Transverse colon (tissue), 4 donors: Measurements from ENCODE around the gene LIFR. TPM values are rescaled to one million over a fixed set of nuclear protein-coding genes. Genes with fewer than 3 reads are reported as not detected.
"Not testable (repeated sequence)": the region's sequence is repeated elsewhere in the genome, so short reads cannot be mapped to it uniquely, and the experiment has no call there.

ENCODE experiments used
- DNase-seq: peaks from one replicate; pipeline ENCODE4 v3.0.0-alpha.2; 2019
- H3K27ac ChIP-seq, 4 donors: fragments of 200-600 bp; sonication (generic); 2 replicates each; pipeline ENCODE4 v1.5.1; 2016 to 2018; ENCODE audit warnings: inconsistent platforms in 4 of 4
- H3K27me3 ChIP-seq: fragments of 200-600 bp; sonication (generic); 2 replicates; pipeline ENCODE4 v1.5.1; 2017; ENCODE audit warnings: inconsistent platforms
- H3K36me3 ChIP-seq, 4 donors: fragments of 200-600 bp; sonication (generic); 2 replicates each; pipeline ENCODE4 v1.5.1; 2017 to 2019; ENCODE audit warnings: inconsistent platforms in 4 of 4
- H3K4me1 ChIP-seq, 4 donors: fragments of 200-600 bp; sonication (generic); 2 replicates each; pipeline ENCODE4 v1.5.1; 2017 to 2020; ENCODE audit warnings: inconsistent platforms in 4 of 4
- H3K4me3 ChIP-seq, 4 donors: fragments of 200-600 bp; sonication (generic); 1 replicate in 1 of 4; 2 replicates in 3 of 4; pipeline versions ENCODE4 v1.5.1 to v1.6.1; 2017 to 2019; ENCODE audit warnings: inconsistent platforms in 4 of 4
- H3K9me3 ChIP-seq, 2 donors: fragments of 200-600 bp; sonication (generic); 2 replicates each; pipeline ENCODE4 v1.5.1; 2017 to 2019; ENCODE audit warnings: inconsistent platforms in 2 of 2
- EP300 ChIP-seq: sonication (generic); formaldehyde crosslinking; IDR thresholded peaks from one replicate; pipeline ENCODE4 v1.6.1; 2017; ENCODE audit warnings: antibody characterized with exemption, low read depth
- POLR2A ChIP-seq: fragments of 450-650 bp; IDR thresholded peaks from one replicate; pipeline ENCODE4 v1.6.1; 2016; ENCODE audit warnings: antibody characterized with exemption, mild to moderate bottlenecking, moderate library complexity
- POLR2AphosphoS5 ChIP-seq, 3 donors: sonication (generic); formaldehyde crosslinking; IDR thresholded peaks; one replicate each; pipeline ENCODE4 v1.6.1; 2016; ENCODE audit warnings: antibody characterized with exemption in 3 of 3
- WGBS, 2 donors: methylation state at CpG; one replicate each; pipeline ENCODE4 v1.1.5; 2018; ENCODE audit warnings: low coverage in 1 of 2; 5-methylcytosine and 5-hydroxymethylcytosine counted together
- in situ Hi-C, 4 donors: fragments of 200-750 bp; cut with MboI; loops; one replicate each; pipeline versions ENCODE4 v1.15.0 to v1.15.1; 2017; ENCODE audit warnings: low sequenced_read_pairs in 3 of 4, low pct_ligation_motif_present in 1 of 4, low pct_unique_long_range_greater_than_20kb in 1 of 4
- intact Hi-C: fragments of 100-400 bp; cut with DNase I; formaldehyde crosslinking; loops from one replicate; pipeline ENCODE4 v1.15.1; 2023; ENCODE audit warnings: low total_unique reads
- total RNA-seq, 4 donors: library from RNA; depleted of rRNA; stranded (reverse); fragments of >200 nt; gene quantifications; one replicate each; pipeline ENCODE4 v1.1.0, GENCODE V29; 2016
- TF ChIP-seq, protein P1 (sequence below), 5 experiments: fragments of 200-600 bp in 3 of 5; fragments of 450-650 bp in 2 of 5; sonication (generic) in 3 of 5; IDR thresholded peaks; 1 replicate in 2 of 5; 2 replicates in 3 of 5; pipeline ENCODE4 v1.5.1; 2016 to 2017; ENCODE audit warnings: antibody characterized with exemption in 5 of 5, inconsistent platforms in 3 of 5, mild to moderate bottlenecking in 2 of 5, moderate library complexity in 1 of 5

Gene LIFR
- total RNA-seq, 4 donors from 2014 or later = 4.9 to 28.1 (median 12.8) TPM

DNA sequence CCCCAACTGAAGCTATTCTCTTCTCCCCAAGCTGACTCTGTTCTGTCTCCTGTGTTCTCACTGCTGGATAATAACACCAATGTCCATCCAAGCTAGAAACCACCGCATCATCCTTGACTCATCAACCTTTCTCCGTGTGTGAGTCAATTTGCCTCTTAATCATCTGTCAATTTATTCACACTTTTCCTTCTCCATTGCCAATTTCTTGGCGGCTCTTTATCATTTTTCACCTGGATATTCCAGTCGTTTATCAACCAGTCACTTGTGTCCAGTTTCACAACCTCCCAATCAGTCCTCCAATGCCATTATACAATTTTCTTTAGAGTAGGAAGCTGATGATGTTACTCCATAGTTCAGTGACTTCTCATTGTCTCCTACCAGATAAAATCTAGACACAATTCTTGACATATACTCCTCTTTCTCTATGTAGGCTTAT is 45.4 kb upstream of the LIFR start:
- 75% methylated on average over 4 of the region's 4 CpGs for WGBS, 2 donors
- no peak overlapping the region for H3K4me3 ChIP-seq
- in situ Hi-C loops (no loop called here), intact Hi-C loops (no loop called here)
- H3K27me3 ChIP-seq = no peaks in the 10 kb centered on the region
- no peaks in the 10 kb centered on the region for H3K9me3 ChIP-seq
- TF ChIP-seq EP300 = no peak
- TF ChIP-seq POLR2A = no peak
- TF ChIP-seq, protein P1, sequence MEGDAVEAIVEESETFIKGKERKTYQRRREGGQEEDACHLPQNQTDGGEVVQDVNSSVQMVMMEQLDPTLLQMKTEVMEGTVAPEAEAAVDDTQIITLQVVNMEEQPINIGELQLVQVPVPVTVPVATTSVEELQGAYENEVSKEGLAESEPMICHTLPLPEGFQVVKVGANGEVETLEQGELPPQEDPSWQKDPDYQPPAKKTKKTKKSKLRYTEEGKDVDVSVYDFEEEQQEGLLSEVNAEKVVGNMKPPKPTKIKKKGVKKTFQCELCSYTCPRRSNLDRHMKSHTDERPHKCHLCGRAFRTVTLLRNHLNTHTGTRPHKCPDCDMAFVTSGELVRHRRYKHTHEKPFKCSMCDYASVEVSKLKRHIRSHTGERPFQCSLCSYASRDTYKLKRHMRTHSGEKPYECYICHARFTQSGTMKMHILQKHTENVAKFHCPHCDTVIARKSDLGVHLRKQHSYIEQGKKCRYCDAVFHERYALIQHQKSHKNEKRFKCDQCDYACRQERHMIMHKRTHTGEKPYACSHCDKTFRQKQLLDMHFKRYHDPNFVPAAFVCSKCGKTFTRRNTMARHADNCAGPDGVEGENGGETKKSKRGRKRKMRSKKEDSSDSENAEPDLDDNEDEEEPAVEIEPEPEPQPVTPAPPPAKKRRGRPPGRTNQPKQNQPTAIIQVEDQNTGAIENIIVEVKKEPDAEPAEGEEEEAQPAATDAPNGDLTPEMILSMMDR (IDR thresholded peaks at IDR 0.05) = no peak
- no peak for TF ChIP-seq POLR2AphosphoS5 (IDR thresholded peaks at IDR 0.05)
- H3K27ac ChIP-seq = no peak overlapping the region
- H3K36me3 ChIP-seq = no peaks in the 10 kb centered on the region
- H3K4me1 ChIP-seq = no peaks in the 10 kb centered on the region
- no peak for DNase-seq

DNA sequence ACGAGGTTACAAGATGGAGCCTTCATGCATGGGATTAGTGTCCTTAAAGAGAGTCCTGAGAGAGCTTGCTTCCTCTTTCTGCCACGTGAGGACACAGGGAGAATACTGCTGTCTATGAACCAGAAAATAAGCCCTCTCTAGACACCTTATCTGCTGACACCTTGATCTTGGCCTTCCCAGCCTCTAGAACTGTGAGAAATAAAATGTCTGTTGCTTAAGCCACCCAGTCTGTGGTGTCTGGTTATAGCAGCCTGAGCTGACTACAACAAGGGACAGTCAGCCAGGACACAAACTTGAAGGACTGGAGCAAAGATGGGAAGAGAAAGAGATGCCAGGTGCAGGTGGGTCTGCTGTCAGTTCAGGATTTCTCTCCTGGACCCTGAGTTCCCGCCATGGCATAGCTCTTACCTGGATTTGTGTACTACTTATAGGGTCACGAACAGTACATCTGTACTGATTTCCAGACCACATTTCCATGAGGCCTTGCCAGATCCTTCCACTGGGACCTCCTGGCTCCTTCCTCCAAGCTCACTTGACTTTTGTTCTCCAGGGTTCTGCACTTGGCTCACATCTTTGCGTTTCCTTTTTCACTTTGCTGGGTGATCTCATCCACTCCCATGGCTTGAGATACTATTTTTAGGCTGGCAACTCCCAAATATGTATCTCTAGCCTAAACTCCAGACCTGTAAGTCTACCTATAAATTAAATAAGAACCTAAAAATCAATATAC is 44.9 kb upstream of the LIFR start:
- Histone ChIP-seq H3K27me3 (no peaks in the 10 kb centered on the region), H3K27ac (no peak overlapping the region), H3K9me3 (no peaks in the 10 kb centered on the region), H3K4me3 (no peak overlapping the region), H3K4me1 (no peaks in the 10 kb centered on the region), H3K36me3 (no peaks in the 10 kb centered on the region)
- in situ Hi-C loops (no loop called here), intact Hi-C loops (no loop called here)
- no peak for TF ChIP-seq POLR2AphosphoS5 (IDR thresholded peaks at IDR 0.05)
- no peak for TF ChIP-seq POLR2A
- TF ChIP-seq, protein P1 (IDR thresholded peaks at IDR 0.05) = no peak
- no peak for TF ChIP-seq EP300
- WGBS, 2 donors = 47 to 64% methylated on average over 3 to 5 of the region's 5 CpGs
- DNase-seq = no peak

DNA sequence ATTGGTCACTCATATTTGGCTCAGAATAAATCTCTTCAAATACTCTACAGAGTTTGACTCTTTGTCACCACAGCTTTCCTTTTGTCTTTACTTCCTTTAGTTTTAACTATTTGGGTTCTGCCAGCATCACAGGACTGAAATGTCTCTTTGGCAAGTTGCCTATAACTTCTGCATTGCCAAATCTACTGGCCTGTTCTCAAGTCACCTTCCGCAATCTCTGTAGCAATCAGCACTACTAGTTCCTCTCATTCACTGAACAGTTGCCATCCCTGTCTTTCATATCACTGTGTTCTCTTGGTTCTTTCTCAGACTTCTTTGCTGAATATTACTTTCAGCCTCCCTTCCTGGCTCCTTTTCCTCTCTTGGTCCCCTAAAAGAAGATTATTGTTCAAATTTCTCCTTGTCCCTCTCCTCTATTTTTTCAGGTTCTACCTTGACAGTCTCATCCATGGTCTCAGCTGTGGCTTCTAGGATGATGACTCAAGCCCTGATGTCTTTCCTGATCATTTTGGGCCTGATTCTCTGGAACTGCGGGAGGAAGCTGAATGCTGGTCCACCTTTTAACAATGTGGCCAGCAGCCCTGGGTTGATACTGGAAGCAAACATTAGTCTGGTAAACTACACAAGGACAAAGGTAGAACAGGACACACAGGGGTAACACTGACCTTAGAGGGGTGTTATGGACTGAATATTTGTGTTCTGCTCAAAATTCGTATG is 44.0 kb upstream of the LIFR start:
- 67 to 89% methylated on average over 1 to 3 of the region's 3 CpGs for WGBS, 2 donors
- no peaks in the 10 kb centered on the region for H3K27me3 ChIP-seq

DNA sequence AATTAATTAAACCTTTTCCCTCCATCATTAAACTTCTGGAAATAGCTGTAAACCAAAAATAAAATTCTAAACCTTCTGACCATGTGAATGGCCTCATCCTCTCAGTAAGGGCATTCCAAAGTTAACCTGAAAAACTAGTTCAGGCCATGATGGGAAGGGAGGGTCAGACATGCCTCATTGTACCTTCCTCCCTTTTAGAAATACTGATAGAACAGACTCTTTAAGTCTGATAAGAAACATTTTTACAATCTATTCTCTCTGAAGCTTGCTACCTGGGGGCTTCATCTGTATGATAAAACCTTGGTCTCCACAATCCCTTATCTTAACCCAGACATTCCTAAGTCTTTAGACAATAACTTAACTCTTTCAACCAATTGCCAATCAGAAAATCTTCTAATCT is 43.3 kb upstream of the LIFR start:
- H3K4me1 ChIP-seq, H3K27ac ChIP-seq, in situ Hi-C loops, H3K27me3 ChIP-seq, intact Hi-C loops, H3K36me3 ChIP-seq, H3K9me3 ChIP-seq, DNase-seq, H3K4me3 ChIP-seq: not testable (repeated sequence)

More for the DNA sequence above, 44.0 kb upstream of the LIFR start:
- Histone ChIP-seq H3K4me3 (no peak overlapping the region), H3K36me3 (no peaks in the 10 kb centered on the region), H3K27ac (no peak overlapping the region), H3K4me1 (no peaks in the 10 kb centered on the region), H3K9me3 (no peaks in the 10 kb centered on the region)
- no peak for TF ChIP-seq POLR2A
- no peak for TF ChIP-seq EP300
- no peak for DNase-seq
- intact Hi-C loops (no loop called here), in situ Hi-C loops (no loop called here)

DNA sequence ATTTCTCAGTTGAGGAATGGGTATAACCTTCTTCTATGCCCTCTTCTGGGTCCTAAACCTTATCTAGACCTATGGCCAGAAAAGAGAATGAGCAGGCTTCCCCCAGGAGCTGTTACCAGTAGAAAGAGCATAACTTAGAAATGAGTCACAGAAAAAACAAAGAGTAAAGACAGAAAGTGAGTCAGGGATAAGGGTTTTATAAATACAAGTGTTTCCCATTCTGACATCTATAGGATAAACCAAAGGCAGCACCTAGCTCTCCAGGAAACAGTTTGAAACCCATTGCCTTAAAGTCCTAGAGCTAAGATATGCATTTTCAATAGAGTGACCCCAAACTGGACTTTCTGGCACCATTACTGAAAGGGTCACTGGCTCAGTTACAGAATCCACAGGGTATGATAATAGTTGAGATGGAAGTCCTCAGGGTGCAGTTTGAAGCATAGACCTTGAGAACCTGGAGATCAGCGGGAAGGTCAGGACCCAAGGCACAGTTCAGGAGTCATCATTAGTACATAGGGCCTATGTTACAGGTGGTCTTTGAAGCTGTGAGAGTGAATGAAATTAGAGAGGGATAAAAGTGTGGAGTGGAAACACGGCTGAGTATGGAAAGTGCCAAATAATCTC is 42.7 kb upstream of the LIFR start:
- no peak for TF ChIP-seq EP300
- Histone ChIP-seq H3K27ac (no peak overlapping the region), H3K4me3 (no peak overlapping the region), H3K9me3 (no peaks in the 10 kb centered on the region), H3K27me3 (no peaks in the 10 kb centered on the region), H3K36me3 (no peaks in the 10 kb centered on the region), H3K4me1 (no peaks in the 10 kb centered on the region)
- intact Hi-C loops (no loop called here), in situ Hi-C loops (no loop called here)
- 50 to 85% methylated on average over 1 to 2 of the region's 2 CpGs for WGBS, 2 donors
- DNase-seq = no peak
